ENCODE data around the gene SYNE1. TPM values are rescaled to one million over a fixed set of nuclear protein-coding genes. Genes with fewer than 3 reads are reported as not detected.

Gene SYNE1
- total RNA-seq, 1 donor from 2014 or later: 233 TPM

DNA sequence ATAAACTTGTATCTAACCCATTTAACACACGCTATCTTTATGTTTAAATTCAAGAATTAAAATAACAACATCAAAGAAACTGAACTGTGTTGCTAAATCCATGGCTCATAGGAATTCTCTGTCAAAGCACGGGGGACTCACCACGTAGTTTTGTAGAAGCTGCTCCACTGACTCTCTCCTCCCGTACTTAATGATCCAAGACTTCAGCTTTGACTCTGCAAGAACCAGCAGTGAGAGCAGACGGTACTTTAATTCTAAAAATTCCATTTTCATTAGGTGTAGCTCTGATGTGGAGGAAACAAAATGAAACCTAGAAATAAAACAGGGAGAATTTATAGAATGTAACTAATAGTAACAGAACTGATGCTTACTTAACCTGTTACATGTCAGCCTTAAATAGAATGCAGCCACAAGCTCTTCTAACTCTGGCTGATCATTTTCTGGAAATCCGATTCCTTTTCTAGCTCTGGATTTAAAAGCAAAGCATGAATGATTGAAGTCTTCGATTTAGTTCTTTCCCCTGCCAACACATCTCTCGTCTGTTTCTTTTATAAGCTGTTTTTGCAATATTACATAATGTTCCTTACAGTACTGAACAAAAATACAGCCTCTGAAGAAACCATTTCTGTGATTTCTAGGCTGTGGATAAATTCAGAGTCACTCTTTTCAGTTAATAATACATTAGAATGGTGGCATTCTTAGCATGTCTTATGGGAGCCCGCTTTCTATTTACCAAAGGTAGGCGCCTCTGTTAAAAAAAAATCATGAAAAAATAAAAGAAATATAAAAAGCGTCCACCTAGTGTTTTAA lies 165.5 kb downstream of the SYNE1 start:
- H3K27ac ChIP-seq: peak overlapping the region in 1 of 2 donors; percentile 45
- TF ChIP-seq, protein P1, sequence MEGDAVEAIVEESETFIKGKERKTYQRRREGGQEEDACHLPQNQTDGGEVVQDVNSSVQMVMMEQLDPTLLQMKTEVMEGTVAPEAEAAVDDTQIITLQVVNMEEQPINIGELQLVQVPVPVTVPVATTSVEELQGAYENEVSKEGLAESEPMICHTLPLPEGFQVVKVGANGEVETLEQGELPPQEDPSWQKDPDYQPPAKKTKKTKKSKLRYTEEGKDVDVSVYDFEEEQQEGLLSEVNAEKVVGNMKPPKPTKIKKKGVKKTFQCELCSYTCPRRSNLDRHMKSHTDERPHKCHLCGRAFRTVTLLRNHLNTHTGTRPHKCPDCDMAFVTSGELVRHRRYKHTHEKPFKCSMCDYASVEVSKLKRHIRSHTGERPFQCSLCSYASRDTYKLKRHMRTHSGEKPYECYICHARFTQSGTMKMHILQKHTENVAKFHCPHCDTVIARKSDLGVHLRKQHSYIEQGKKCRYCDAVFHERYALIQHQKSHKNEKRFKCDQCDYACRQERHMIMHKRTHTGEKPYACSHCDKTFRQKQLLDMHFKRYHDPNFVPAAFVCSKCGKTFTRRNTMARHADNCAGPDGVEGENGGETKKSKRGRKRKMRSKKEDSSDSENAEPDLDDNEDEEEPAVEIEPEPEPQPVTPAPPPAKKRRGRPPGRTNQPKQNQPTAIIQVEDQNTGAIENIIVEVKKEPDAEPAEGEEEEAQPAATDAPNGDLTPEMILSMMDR (IDR thresholded peaks at IDR 0.05): no peak
- no peaks in the 10 kb centered on the region for H3K36me3 ChIP-seq
- peaks cover 0 to 4% of the 10 kb centered on the region in 2 donors for H3K4me1 ChIP-seq
- no peaks in the 10 kb centered on the region for H3K27me3 ChIP-seq
- no peak for DNase-seq (ENCODE audit: low spot score in 2 of 2)
- intact Hi-C loops (cut with DNase I): loop anchor here (5.0 kb wide), 1 partner anchor 94 kb away; no protein-coding TSS in a partner anchor
- peak overlapping the region; percentile 0 to 59 for H3K4me3 ChIP-seq
- no peaks in the 10 kb centered on the region for H3K9me3 ChIP-seq

DNA sequence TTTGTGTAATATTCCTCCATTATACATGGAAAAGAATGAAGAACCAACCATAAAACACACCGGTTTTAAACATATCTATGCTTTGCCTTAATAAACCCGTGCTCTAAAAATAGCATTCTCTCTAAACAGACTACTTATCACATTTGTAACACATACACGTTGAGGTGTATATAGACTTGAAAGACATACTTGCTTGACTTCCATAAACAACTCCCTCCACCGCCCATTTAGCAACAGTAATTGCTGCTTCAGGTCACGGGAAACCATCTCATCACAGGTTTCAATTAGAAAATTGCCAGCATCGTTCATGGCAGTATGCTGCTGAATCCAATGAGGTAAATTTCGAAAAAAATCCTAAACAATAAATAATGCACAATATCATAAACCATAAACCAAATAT lies 174.0 kb downstream of the SYNE1 start:
- no peaks in the 10 kb centered on the region for H3K9me3 ChIP-seq
- TF ChIP-seq, protein P1 (IDR thresholded peaks at IDR 0.05): no peak
- peak overlapping the region in 1 of 2 donors; percentile 23 for H3K4me3 ChIP-seq
- no peak overlapping the region for H3K27ac ChIP-seq
- H3K36me3 ChIP-seq: no peaks in the 10 kb centered on the region
- H3K4me1 ChIP-seq: no peaks in the 10 kb centered on the region
- DNase-seq (ENCODE audit: low spot score in 2 of 2): no peak
- intact Hi-C loops (cut with DNase I): no loop called here
- no peaks in the 10 kb centered on the region for H3K27me3 ChIP-seq

DNA sequence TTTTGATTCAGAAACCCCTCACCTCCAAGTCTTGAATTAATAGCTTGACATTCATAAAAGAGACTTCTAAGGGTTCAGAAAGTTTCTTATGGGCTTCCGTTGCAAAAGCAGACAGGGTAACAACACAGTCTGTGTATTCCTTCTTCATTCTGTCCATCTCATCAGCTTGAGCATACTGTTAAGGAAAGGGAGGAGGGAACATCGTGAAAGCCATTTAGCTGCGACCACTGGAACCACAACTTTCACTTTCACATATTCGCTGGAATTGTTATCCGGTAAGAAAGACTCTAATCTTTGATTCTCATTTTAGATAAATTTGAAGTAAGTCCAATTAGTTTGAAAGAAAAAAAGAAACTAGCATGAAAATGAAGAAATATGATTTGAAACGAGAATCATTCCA lies 174.4 kb downstream of the SYNE1 start:
- no peaks in the 10 kb centered on the region for H3K36me3 ChIP-seq
- H3K4me1 ChIP-seq: no peaks in the 10 kb centered on the region
- no peak overlapping the region for H3K27ac ChIP-seq
- intact Hi-C loops (cut with DNase I): no loop called here
- peak overlapping the region in 1 of 2 donors; percentile 23 for H3K4me3 ChIP-seq
- TF ChIP-seq, protein P1 (IDR thresholded peaks at IDR 0.05): no peak
- H3K27me3 ChIP-seq: no peaks in the 10 kb centered on the region
- DNase-seq (ENCODE audit: low spot score in 2 of 2): no peak
- no peaks in the 10 kb centered on the region for H3K9me3 ChIP-seq

DNA sequence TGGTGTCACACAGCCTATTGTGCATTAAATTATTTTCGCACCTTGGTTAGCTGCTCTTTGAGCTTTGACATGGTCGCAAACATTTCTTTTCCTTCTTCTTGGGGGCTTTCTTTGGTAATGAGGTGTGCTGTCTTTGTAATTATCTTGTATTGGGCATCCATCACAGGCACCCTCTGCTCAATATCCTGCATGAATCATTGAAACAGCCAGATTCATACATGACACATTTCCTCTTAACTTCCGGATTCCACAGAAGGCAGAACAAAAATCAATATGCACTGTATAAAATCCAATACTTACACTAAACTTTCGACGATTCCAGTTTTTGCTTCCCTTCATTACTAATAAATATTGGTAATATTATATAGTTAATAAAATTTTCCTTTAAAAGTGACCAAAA lies 175.6 kb downstream of the SYNE1 start:
- intact Hi-C loops (cut with DNase I): no loop called here
- TF ChIP-seq, protein P1 (IDR thresholded peaks at IDR 0.05): no peak
- H3K27me3 ChIP-seq: no peaks in the 10 kb centered on the region
- no peaks in the 10 kb centered on the region for H3K36me3 ChIP-seq
- no peak overlapping the region for H3K4me3 ChIP-seq
- no peaks in the 10 kb centered on the region for H3K4me1 ChIP-seq
- no peaks in the 10 kb centered on the region for H3K9me3 ChIP-seq
- no peak for DNase-seq (ENCODE audit: low spot score in 2 of 2)
- H3K27ac ChIP-seq: no peak overlapping the region

DNA sequence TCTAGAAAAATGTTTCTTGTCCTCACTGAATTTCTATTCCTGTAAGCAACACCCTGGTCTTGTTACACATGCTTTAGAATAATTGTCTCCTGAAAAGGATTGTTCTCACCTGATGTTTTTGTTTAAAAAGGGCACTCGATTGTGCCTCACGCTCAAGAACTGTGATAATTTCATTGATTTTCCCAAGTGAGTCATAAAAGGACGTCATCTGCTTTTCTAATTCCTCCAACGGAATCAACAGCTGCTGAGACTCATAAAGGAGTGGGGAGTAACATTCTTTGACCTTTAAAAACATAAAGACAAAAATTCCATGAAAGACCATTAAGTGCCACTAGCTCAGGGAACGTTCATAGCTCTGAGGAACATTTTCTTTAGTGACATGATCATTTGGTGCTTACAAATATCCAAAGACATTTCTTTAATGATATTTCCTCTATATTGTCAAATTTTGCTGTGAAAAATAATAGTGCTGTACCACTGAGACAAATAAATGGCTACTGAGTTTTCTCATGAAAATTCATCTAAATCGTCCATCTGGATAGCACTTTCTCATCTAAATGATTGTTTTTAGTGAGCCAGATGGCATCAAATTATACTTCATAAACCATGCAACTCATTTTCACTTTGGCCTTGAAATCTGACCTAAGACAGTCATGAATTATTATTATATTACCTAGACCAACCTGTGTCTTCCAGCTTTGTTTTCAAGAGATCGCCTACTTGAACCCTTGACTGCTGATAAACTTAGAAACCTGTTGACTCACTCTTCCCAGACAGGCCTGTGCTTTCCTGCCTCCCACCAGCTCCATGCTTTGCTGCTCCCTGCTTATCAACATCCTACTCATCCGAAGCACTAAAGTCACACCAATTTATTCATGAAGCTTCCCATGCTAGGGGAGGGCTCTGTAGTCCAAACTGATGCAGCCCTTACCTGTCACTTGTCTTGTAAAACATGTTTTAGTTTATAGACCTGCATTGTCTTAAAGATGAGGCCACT lies 178.2 kb downstream of the SYNE1 start:
- TF ChIP-seq, protein P1 (IDR thresholded peaks at IDR 0.05): no peak
- Histone ChIP-seq H3K4me3 (no peak overlapping the region), H3K9me3 (no peaks in the 10 kb centered on the region), H3K27ac (no peak overlapping the region), H3K4me1 (no peaks in the 10 kb centered on the region), H3K27me3 (no peaks in the 10 kb centered on the region), H3K36me3 (no peaks in the 10 kb centered on the region)
- intact Hi-C loops (cut with DNase I): no loop called here
- no peak for DNase-seq (ENCODE audit: low spot score in 2 of 2)

Measured in ascending aorta (tissue), 2 donors.